ENCODE measurements around the gene IFFO2.

The IFFO2 gene

GRCh38 chr1:18885311-18886002 lies 71.0 kb downstream of the IFFO2 start:
- no peak for TF ChIP-seq CTCF (conservative IDR thresholded peaks at IDR 0.05)
- H3K27ac ChIP-seq = no peak overlapping the region

GRCh38 chr1:18884727-18885126 lies 71.7 kb downstream of the IFFO2 start:
- no peak for TF ChIP-seq CTCF (conservative IDR thresholded peaks at IDR 0.05)
- H3K27ac ChIP-seq = no peak overlapping the region

- peak; percentile 57 for TF ChIP-seq CTCF (conservative IDR thresholded peaks at IDR 0.05)
- no peak overlapping the region for H3K27ac ChIP-seq
Observed at GRCh38 chr1:18884419-18884717, 72.1 kb downstream of the IFFO2 start.

- TF ChIP-seq CTCF (conservative IDR thresholded peaks at IDR 0.05) = peak; percentile 92
- H3K27ac ChIP-seq = no peak overlapping the region
Observed at GRCh38 chr1:18883636-18884418, 72.6 kb downstream of the IFFO2 start.

- no peak overlapping the region for H3K27ac ChIP-seq
- no peak for TF ChIP-seq CTCF (conservative IDR thresholded peaks at IDR 0.05)
Observed at GRCh38 chr1:18883079-18883478, 73.4 kb downstream of the IFFO2 start.

- TF ChIP-seq CTCF (conservative IDR thresholded peaks at IDR 0.05) = no peak
Observed at GRCh38 chr1:18882486-18882885, 74.0 kb downstream of the IFFO2 start.

GRCh38 chr1:18881642-18882431 lies 74.6 kb downstream of the IFFO2 start:
- no peak for TF ChIP-seq CTCF (conservative IDR thresholded peaks at IDR 0.05)
- H3K27ac ChIP-seq = no peak overlapping the region

More at GRCh38 chr1:18882486-18882885, 74.0 kb downstream of the IFFO2 start:
- no peak overlapping the region for H3K27ac ChIP-seq
